MM.1S (cell line): ENCODE measurements around the gene MGAT4D.

Experiments
- DNase-seq: peaks from one replicate; pipeline ENCODE4 v3.0.0-alpha.2; 2015
- H2AFZ ChIP-seq: fragments of 300-600 bp; sonication (generic); 2 replicates; pipeline ENCODE4 v1.6.0; 2016; ENCODE audit warnings: antibody characterized with exemption, low read length
- H3F3A ChIP-seq: fragments of 300-600 bp; sonication (generic); 2 replicates; pipeline ENCODE4 v1.6.1; 2016; ENCODE audit warnings: mild to moderate bottlenecking, antibody characterized with exemption, low read length, moderate library complexity, mixed read lengths; ENCODE audit not compliant: insufficient read depth
- H3K27ac ChIP-seq: fragments of 300-600 bp; sonication (generic); 2 replicates; pipeline ENCODE4 v1.5.1; 2016; ENCODE audit warnings: mild to moderate bottlenecking, low read length
- H3K27me3 ChIP-seq: fragments of 300-600 bp; sonication (generic); replicated peaks from 2 replicates; pipeline ENCODE4 v1.6.0; 2016; ENCODE audit warnings: low read length; ENCODE audit not compliant: insufficient read depth
- H3K36me3 ChIP-seq: fragments of 300-600 bp; sonication (generic); replicated peaks from 2 replicates; pipeline ENCODE4 v1.6.1; 2016; ENCODE audit warnings: mild to moderate bottlenecking, low read length, mixed read lengths; ENCODE audit not compliant: insufficient read depth
- H3K4me1 ChIP-seq: fragments of 300-600 bp; sonication (generic); 2 replicates; pipeline ENCODE4 v1.6.1; 2016; ENCODE audit warnings: low read length, mixed read lengths
- H3K4me2 ChIP-seq: fragments of 300-600 bp; sonication (generic); 2 replicates; pipeline ENCODE4 v1.6.0; 2016; ENCODE audit warnings: low read depth, low read length
- H3K4me3 ChIP-seq: fragments of 300-600 bp; sonication (generic); 2 replicates; pipeline ENCODE4 v1.5.1; 2016; ENCODE audit warnings: low read length, mixed read lengths
- H3K79me2 ChIP-seq: fragments of 300-600 bp; sonication (generic); 2 replicates; pipeline ENCODE4 v1.6.1; 2016; ENCODE audit warnings: mixed run types, low read length, mixed read lengths
- H3K9ac ChIP-seq: fragments of 300-600 bp; sonication (generic); 2 replicates; pipeline ENCODE4 v1.6.1; 2016; ENCODE audit warnings: low read length, mixed read lengths
- H3K9me2 ChIP-seq: fragments of 300-600 bp; sonication (generic); replicated peaks from 2 replicates; pipeline ENCODE4 v1.6.1; 2016; ENCODE audit warnings: mild to moderate bottlenecking, low read length, mixed read lengths; ENCODE audit not compliant: insufficient read depth
- H3K9me3 ChIP-seq: fragments of 300-600 bp; sonication (generic); replicated peaks from 2 replicates; pipeline ENCODE4 v1.6.1; 2016; ENCODE audit warnings: mild to moderate bottlenecking, low read length, mixed read lengths; ENCODE audit not compliant: insufficient read depth
- H4K20me1 ChIP-seq: fragments of 300-600 bp; sonication (generic); 2 replicates; pipeline ENCODE4 v1.6.1; 2016; ENCODE audit warnings: mild to moderate bottlenecking, low read length, moderate library complexity, mixed read lengths; ENCODE audit not compliant: insufficient read depth
- EZH2 ChIP-seq: fragments of 300-600 bp; sonication (generic); optimal IDR thresholded peaks from 2 replicates; pipeline ENCODE3; 2017; ENCODE audit warnings: low read depth, mild to moderate bottlenecking, antibody characterized with exemption, low read length, mixed read lengths
- EZH2phosphoT487 ChIP-seq: fragments of 300-600 bp; sonication (generic); IDR thresholded peaks from 2 replicates; pipeline ENCODE4 v1.6.1; 2018; ENCODE audit warnings: antibody characterized with exemption, low read length
- TF ChIP-seq, protein P1 (sequence below): fragments of 300-600 bp; sonication (generic); IDR thresholded peaks from 2 replicates; pipeline ENCODE4 v1.5.1; 2016; ENCODE audit warnings: antibody characterized with exemption, low read length, mixed read lengths

MGAT4D gene

DNA sequence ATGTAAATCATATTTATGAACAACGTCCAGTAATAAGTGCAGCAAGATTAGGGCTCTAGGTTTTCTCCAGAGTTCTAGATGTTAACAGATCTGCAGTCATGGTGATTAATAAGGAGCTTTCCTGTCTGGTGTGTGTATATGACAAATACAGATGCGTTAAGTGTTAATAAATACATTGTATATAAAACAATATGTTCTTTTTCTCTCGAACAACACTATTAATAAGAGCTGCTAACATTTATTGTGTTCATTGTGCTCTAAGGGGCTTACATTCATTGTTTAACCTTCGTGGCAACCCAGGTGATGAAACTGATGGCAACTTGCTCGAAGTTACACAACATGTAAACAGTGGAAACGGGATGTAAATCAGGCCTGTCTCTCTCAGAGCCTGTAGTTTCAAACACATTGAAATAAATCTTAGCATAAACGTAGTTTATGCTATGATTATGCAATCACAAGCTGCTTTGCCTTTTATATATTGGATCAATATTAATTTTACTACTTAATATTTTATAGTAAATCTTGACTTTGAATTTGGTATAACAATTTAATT is 70.1 kb downstream of the MGAT4D start:
- Histone ChIP-seq H4K20me1 (no peaks in the 10 kb centered on the region), H2AFZ (peak overlapping the region; percentile 94), H3K27ac (peak overlapping the region; percentile 35; the same call in 1 of the 2 replicates), H3K4me2 (peak overlapping the region; percentile 95), H3K4me1 (no peaks in the 10 kb centered on the region), H3K9me3 (no peaks in the 10 kb centered on the region), H3K36me3 (no peaks in the 10 kb centered on the region), H3F3A (peaks cover 17% of the 10 kb centered on the region), H3K9ac (peak overlapping the region; percentile 50; the same call in 1 of the 2 replicates), H3K4me3 (peak overlapping the region; percentile 85), H3K9me2 (no peaks in the 10 kb centered on the region), H3K79me2 (no peaks in the 10 kb centered on the region), H3K27me3 (no peaks in the 10 kb centered on the region)
- no peak for TF ChIP-seq EZH2
- TF ChIP-seq, protein P1, sequence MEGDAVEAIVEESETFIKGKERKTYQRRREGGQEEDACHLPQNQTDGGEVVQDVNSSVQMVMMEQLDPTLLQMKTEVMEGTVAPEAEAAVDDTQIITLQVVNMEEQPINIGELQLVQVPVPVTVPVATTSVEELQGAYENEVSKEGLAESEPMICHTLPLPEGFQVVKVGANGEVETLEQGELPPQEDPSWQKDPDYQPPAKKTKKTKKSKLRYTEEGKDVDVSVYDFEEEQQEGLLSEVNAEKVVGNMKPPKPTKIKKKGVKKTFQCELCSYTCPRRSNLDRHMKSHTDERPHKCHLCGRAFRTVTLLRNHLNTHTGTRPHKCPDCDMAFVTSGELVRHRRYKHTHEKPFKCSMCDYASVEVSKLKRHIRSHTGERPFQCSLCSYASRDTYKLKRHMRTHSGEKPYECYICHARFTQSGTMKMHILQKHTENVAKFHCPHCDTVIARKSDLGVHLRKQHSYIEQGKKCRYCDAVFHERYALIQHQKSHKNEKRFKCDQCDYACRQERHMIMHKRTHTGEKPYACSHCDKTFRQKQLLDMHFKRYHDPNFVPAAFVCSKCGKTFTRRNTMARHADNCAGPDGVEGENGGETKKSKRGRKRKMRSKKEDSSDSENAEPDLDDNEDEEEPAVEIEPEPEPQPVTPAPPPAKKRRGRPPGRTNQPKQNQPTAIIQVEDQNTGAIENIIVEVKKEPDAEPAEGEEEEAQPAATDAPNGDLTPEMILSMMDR = no peak
- no peak for TF ChIP-seq EZH2phosphoT487
- no peak for DNase-seq

DNA sequence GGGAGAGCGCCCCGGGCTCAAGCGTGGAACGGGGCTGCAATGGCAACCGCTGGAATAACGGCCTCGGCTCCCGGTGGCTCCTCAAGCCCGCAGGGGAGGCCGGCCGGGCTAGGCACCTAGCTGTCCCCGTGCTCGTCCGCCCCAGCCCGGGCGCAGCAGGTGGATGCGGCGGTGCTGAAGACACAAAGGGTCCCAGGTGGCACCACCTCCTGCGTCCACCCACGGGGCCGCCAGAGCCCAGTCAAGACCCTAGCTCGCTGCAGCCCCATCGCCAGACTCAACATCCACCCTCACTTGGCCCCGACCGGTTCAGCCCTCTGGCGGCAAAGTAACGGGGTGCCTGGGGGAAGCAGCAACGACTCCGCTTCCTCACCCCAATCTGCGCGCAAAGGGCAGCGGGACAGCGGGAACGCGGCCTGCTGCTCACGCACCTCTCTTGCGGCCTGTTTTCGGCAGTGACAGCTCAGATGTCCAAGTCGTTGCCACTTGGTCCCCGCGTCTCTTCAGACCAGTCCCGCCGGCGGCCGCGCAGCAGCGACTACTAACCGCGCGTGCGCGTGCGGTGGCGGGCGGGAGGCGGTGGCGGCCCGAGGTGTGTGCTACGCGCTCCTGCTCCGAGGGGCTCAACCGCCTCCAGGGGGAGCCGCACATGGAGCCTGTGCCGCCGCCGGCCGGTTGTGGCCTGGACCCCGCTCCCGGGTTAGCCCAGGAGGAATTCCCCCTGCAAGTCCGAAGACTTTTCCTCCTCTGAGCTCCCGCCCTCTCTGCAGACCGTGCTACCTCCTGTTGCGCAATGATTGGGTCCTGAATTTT is 70.8 kb downstream of the MGAT4D start, which contains the start of gene CLGN:
Gene CLGN, minus strand, starts transcription at position 543 of the 813 bp plus-strand sequence. CDS start 14,570 bp downstream, outside the sequence.
- Histone ChIP-seq H3K9me3 (no peaks in the 10 kb centered on the region), H3K9me2 (no peaks in the 10 kb centered on the region), H3K4me3 (peak within 1 kb of the TSS; percentile 85), H3F3A (peaks cover 17% of the 10 kb centered on the region), H3K4me2 (peak within 1 kb of the TSS; percentile 95), H3K79me2 (no peaks in the 10 kb centered on the region), H3K36me3 (no peaks in the 10 kb centered on the region), H4K20me1 (no peaks in the 10 kb centered on the region), H3K4me1 (no peaks in the 10 kb centered on the region), H2AFZ (peak within 1 kb of the TSS; percentile 94), H3K9ac (peak within 1 kb of the TSS; percentile 50; the same call in 1 of the 2 replicates), H3K27ac (peak within 1 kb of the TSS; percentile 35; the same call in 1 of the 2 replicates), H3K27me3 (no peaks in the 10 kb centered on the region)
- peak; percentile 84 for DNase-seq
- no peak for TF ChIP-seq EZH2
- TF ChIP-seq, protein P1 = peak; percentile 43

DNA sequence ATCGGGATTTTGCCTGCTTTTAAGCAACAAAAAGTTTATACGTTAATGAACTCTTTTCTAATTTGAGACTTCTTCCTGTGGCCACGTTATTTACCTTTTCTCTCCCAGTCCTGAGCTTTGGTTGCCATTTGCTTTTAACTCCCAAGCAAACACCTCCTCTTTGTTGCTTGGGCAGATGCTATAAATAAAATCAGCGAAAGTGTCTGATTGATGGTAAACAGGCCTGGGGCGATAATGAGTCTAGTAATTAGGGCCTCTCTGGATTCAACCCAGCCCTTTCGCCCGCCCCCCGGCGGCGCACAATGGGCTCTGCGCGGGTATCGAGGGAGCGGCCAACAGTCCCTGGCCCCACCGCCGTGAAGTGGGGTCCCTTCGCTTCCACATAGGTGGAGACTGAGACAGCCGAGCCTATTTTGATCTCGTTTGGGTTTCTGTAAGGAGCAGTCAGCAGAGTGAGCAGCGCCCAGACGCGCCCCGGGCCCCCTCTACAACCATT is 71.4 kb downstream of the MGAT4D start:
- peak overlapping the region; percentile 94 for H2AFZ ChIP-seq

More for the DNA sequence above, 71.4 kb downstream of the MGAT4D start:
- Histone ChIP-seq H3K9me2 (no peaks in the 10 kb centered on the region), H3K27ac (peak overlapping the region; percentile 35; the same call in 1 of the 2 replicates), H3K27me3 (no peaks in the 10 kb centered on the region), H3K9ac (peak overlapping the region; percentile 50; the same call in 1 of the 2 replicates), H3K4me1 (no peaks in the 10 kb centered on the region), H3K4me2 (peak overlapping the region; percentile 95), H3F3A (peaks cover 17% of the 10 kb centered on the region), H3K79me2 (no peaks in the 10 kb centered on the region), H3K4me3 (peak overlapping the region; percentile 85), H4K20me1 (no peaks in the 10 kb centered on the region), H3K9me3 (no peaks in the 10 kb centered on the region), H3K36me3 (no peaks in the 10 kb centered on the region)
- DNase-seq = peak; percentile 41
- TF ChIP-seq, protein P1 = peak; percentile 30; the same call in 1 of the 2 replicates
- no peak for TF ChIP-seq EZH2phosphoT487
